GM21390 (cell line): Measurements from ENCODE around the gene DHPS.
A peak's percentile ranks its signal among the peaks of the same experiment; 100 is the strongest.
"Not testable (repeated sequence)": the region's sequence is repeated elsewhere in the genome, so short reads cannot be mapped to it uniquely, and the experiment has no call there.

Experiments used
- ATAC-seq: cut with Tn5 transposase; IDR thresholded peaks from one replicate; pipeline ENCODE4 v1.9.1; 2021; ENCODE audit not compliant: unreplicated experiment

DHPS gene

DNA sequence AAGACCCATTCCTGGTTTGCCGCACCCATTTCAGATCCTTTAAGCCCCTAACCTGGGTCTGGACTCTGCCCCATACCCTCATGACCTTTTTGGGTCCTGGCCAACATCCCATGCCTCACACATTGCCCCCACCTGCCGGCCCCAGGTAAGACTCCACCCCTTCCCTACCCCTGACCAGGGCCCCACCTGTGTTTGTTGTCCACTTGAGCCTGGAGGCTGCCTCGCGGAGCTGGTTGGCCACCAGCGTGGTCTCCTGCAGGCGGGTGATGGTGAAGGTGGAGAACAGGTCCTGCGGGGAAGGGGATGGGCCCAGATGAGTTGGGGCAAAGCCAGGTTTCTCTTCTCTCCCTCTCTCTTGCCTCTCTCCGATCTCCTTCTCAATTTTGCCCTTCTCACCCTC is 34.6 kb downstream of the DHPS start:
- ATAC-seq, result no peak

DNA sequence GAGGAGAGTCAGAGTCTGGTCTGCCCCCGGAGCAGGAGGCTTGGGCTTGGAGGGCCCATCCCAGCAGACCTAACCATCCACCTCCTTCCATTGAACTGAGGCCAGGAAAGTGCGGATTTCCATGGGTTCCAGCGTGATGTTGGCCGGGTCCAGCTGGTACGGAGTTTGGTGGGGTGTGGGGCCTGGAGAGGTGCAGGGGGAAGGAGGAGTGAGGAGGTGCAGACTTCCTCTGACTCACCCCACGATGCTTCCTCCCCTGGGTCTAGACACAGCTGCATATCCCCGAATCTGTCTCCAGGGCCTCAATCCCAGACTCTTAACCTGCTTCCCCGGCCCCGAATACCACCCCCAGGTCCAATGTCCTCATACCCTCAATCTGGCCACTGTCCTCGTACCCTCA is 35.1 kb downstream of the DHPS start:
- no peak for ATAC-seq

DNA sequence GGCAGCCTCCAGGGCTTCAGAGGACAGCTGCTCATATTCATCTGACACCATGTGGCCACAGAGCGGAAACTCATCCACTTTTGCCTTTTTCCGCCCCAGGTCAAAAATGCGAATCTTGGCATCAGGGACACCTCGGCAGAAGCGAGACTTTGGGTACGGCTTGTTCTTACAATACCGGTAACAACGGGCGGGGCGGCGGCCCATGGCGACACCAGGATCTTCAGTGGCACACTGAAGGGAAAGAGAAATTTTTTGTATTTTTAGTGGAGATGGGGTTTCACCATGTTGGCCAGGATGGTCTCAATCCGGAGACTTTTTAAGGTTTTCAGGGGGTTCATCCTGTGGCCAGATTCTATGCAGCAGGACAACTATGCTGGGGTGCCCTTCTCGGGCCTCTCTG is 38.0 kb downstream of the DHPS start:
- ATAC-seq, result not testable (repeated sequence)

GRCh38 chr19:12642506-12642905 is 39.2 kb downstream of the DHPS start:
- ATAC-seq, result no peak

DNA sequence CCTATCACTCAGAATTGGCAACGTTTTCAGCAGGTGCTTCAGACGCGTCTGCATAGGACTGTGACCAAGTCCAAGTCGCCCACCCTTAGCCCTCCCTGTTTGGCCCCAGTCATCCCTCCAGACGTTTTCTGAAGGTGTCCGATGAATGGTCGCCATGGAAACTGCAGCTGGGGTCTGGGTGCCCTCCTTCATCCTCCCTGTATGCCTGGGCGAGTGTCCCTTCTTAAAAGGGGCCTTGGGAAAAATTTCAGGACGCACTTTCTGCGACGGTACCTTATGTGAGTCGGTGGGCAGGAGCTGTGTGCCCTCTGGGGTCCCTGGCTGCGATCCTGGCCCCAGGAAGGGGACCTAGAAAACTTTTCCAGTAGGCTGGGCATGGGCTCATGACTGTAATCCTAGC is 40.2 kb downstream of the DHPS start:
- ATAC-seq, result no peak

DNA sequence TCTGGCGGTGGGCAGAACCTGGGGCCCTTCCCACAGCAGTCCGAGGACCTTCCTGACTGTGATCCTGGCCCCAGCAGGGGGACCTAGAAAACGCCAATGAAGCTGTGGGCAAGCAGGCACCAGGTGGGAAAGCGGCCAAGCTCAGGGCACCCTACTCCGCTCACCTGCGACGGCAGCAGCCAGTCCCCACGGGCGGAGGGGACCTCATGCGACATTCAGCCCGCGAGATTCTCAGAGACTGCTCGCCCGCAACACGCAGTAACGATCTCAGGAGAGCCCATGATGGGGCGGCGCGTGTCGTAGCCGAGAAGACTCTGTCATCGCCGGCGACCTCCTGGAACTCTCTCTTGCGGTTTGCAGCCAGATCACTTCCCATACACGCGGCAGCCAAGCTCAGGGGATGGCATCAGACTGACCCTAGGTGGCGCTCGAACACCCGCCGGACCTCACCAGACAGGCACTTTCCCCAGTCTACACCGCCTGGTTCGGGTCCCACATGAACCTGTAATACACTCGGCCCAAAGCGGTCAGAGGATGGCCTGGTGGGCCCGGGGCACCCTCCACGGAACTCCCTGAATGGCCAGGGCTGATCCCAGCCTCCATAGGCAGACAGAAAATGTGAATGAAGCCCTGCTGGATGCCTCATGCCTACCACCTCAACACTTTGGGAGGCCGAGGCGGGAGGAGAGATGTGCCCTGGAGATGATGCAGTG is 41.6 kb downstream of the DHPS start:
- peak; percentile 60 for ATAC-seq

GRCh38 chr19:12638611-12639182 is 43.0 kb downstream of the DHPS start:
- no peak for ATAC-seq

DNA sequence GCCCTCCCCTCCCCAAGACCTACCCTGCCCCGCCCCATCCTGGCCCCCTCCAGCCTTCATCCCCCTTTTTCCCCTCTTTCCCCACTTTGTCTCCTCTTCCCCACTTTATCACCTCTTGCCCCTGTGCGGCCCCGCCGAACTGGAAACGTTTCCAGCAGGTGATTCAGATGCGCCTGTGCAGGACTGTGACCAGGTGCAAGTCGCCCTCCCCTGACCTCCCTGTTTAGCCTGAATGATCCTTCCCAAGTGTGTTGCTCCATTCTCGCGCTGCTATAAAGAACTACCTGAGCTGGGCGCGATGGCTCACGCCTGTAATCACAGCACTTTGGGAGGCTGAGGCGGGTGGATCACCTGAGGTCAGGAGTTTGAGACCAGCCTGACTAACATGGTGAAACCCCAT is 45.0 kb downstream of the DHPS start:
- ATAC-seq, result no peak

DNA sequence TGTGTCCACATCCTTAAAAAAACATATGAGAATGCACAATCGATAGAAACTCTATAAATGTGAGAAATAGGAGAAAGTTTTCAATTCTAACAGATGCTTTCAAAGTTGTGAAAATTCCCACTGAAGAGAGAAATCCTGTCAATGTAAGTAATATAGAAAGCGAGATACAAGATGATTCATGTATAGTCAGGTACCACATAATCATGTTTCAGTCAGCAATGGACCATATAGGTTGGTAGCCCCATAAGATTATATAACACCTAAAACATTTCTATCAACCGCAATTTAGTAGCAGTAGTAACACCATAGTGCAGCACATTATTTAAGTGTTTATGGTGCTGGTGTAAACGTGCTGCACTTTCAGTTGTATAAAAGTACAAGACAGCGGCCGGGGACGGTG is 52.5 kb downstream of the DHPS start:
- no peak for ATAC-seq

GRCh38 chr19:12628040-12629022 is 53.3 kb downstream of the DHPS start:
- no peak for ATAC-seq

DNA sequence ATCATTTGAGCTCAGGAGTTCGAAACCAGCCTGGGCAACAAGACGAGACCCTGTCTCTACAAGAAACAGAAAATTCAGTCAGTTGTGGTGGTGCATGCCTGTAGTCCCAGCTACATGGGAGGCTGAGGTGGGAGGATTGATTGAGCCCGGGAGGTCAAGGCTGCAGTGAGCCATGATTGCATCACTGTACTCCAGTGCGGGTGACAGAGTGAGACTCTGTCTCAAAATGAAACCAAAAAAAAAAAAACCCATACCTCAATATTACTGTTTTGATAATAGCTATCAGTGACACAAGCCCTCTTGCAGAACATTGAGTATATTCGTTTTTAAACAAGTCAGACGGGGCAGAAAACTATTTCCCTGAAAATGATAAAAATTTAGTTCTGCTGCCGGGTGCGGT is 54.7 kb downstream of the DHPS start:
- no peak for ATAC-seq
